ENCODE measurements around the gene PLCB4. TPM values are rescaled to one million over a fixed set of nuclear protein-coding genes. Genes with fewer than 3 reads are reported as not detected.

Gene PLCB4
- polyA plus RNA-seq, 1 donor (not counting 4 experiments of a cell fraction or from before 2014, with no cell fraction given): 4.1 TPM

- Histone ChIP-seq H3K9me3 (ENCODE audit: control insufficient read depth, low read depth, low read length) (no peaks in the 10 kb centered on the region), H3K9me1 (ENCODE audit: control insufficient read depth, extremely low read depth, insufficient read depth, low read length) (no peaks in the 10 kb centered on the region), H3K4me3 (ENCODE audit: control insufficient read depth in 2 of 3, extremely low read depth in 1 of 3, insufficient read depth in 2 of 3, low read depth in 1 of 3, low read length in 3 of 3) (no peak overlapping the region), H3K79me2 (ENCODE audit: control insufficient read depth, insufficient read depth, low read length) (no peaks in the 10 kb centered on the region), H3K4me1 (ENCODE audit: control insufficient read depth, extremely low read depth, insufficient read depth, low read length) (no peaks in the 10 kb centered on the region), H3K4me2 (ENCODE audit: control insufficient read depth, extremely low read depth, insufficient read depth, low read depth, low read length) (no peak overlapping the region), H3K36me3 (ENCODE audit: control insufficient read depth in 2 of 2, extremely low read depth in 1 of 2, insufficient read depth in 2 of 2, low read length in 2 of 2) (no peaks in the 10 kb centered on the region), H3K27ac (ENCODE audit: control insufficient read depth, insufficient read depth, low read length) (no peak overlapping the region), H4K20me1 (ENCODE audit: control insufficient read depth, extremely low read depth, insufficient read depth, low read length) (no peaks in the 10 kb centered on the region), H2AFZ (ENCODE audit: control insufficient read depth, low read length) (no peak overlapping the region), H3K9ac (ENCODE audit: control insufficient read depth, extremely low read depth, insufficient read depth, low read length) (no peak overlapping the region), H3K27me3 (ENCODE audit: control insufficient read depth, extremely low read depth, insufficient read depth, low read length) (no peaks in the 10 kb centered on the region)
- no peak for DNase-seq (ENCODE audit: low read depth, low spot score)
- TF ChIP-seq EZH2 (IDR thresholded peaks at IDR 0.05; ENCODE audit: low read length) (no peak), CTCF (optimal IDR thresholded peaks at IDR 0.05 in 1 of 3, IDR thresholded peaks at IDR 0.05 in 1 of 3, conservative IDR thresholded peaks at IDR 0.05 in 1 of 3; ENCODE audit: extremely low read depth in 1 of 3, insufficient read depth in 2 of 3, low read length in 3 of 3) (no peak)
- FAIRE-seq: no peak
- dilution Hi-C loops (cut with MboI; ENCODE audit: extremely low pct_ligation_motif_present, low sequenced_read_pairs): no loop called here
Measured at GRCh38 chr20:9523636-9524035, 454.7 kb downstream of the PLCB4 start.
